Natural killer cell (primary cell): ENCODE results near the gene DENND1A. TPM values are rescaled to one million over a fixed set of nuclear protein-coding genes. Genes with fewer than 3 reads are reported as not detected.

ENCODE experiments used
- ATAC-seq, 3 donors: fragments of 150-1000 bp in 2 of 3; fragments of 200-7000 bp in 1 of 3; cut with Tn5 transposase; 1 replicate in 1 of 3; 2 replicates in 2 of 3; pipeline ENCODE4 v1.10.0; 2021; ENCODE audit warnings: mild to moderate bottlenecking in 2 of 3, moderate library complexity in 2 of 3
- DNase-seq, 2 donors: peaks; one replicate each; pipeline versions ENCODE4 v3.0.0 to v3.0.0-alpha.2; 2013 to 2021; ENCODE audit warnings: mixed read lengths in 1 of 2
- H3K27ac ChIP-seq: one replicate; pipeline ENCODE4 v1.5.1; 2013; ENCODE audit warnings: mild to moderate bottlenecking, low read length
- H3K27me3 ChIP-seq: one replicate; pipeline ENCODE4 v1.6.1; 2013; ENCODE audit warnings: low read length; ENCODE audit not compliant: control insufficient read depth, insufficient read depth
- H3K36me3 ChIP-seq: one replicate; pipeline ENCODE4 v1.6.1; 2013; ENCODE audit warnings: low read length; ENCODE audit not compliant: control insufficient read depth, insufficient read depth
- H3K4me1 ChIP-seq: one replicate; pipeline ENCODE4 v1.6.1; 2013; ENCODE audit warnings: low read length; ENCODE audit not compliant: control insufficient read depth, insufficient read depth
- H3K4me3 ChIP-seq: one replicate; pipeline ENCODE4 v1.5.1; 2013; ENCODE audit warnings: low read length
- H3K9me3 ChIP-seq: one replicate; pipeline ENCODE4 v1.6.1; 2013; ENCODE audit warnings: low read length; ENCODE audit not compliant: control insufficient read depth, insufficient read depth
- H3K27ac Mint-ChIP-seq, 2 donors: one replicate each; pipeline ENCODE4 v1.8.0; 2022; ENCODE audit warnings: mild to moderate bottlenecking in 2 of 2, mixed read lengths in 2 of 2, moderate library complexity in 1 of 2
- H3K27me3 Mint-ChIP-seq, 2 donors: one replicate each; pipeline ENCODE4 v1.8.0; 2022; ENCODE audit warnings: low read depth in 2 of 2, mixed read lengths in 2 of 2
- H3K36me3 Mint-ChIP-seq: one replicate; pipeline ENCODE4 v1.8.0; 2022; ENCODE audit warnings: mixed read lengths
- H3K4me1 Mint-ChIP-seq, 2 donors: one replicate each; pipeline ENCODE4 v1.8.0; 2022; ENCODE audit warnings: mixed read lengths in 2 of 2
- H3K4me3 Mint-ChIP-seq: one replicate; pipeline ENCODE4 v1.8.0; 2022; ENCODE audit warnings: mild to moderate bottlenecking, moderate library complexity, mixed read lengths
- H3K9me3 Mint-ChIP-seq, 2 donors: one replicate each; pipeline ENCODE4 v1.8.0; 2022; ENCODE audit warnings: mixed read lengths in 2 of 2
- WGBS: methylation state at CpG from one replicate; pipeline ENCODE4 v1.1.7; 2013; ENCODE audit warnings: missing lambda C conversion rate; ENCODE audit not compliant: insufficient coverage; 5-methylcytosine and 5-hydroxymethylcytosine counted together
- intact Hi-C: fragments of 100-400 bp; cut with micrococcal nuclease; formaldehyde crosslinking; loops from one replicate; pipeline ENCODE4 v1.14.2; 2022
- total RNA-seq, 4 donors: library from RNA; stranded (reverse); fragments of 120-200 nt in 1 of 4; gene quantifications; one replicate each; pipeline versions ENCODE4 v1.2.3 to v1.2.4, GENCODE V29; 2013 to 2022
- TF ChIP-seq, protein P1 (sequence below): fragments of 200-600 bp; IDR thresholded peaks from one replicate; pipeline ENCODE4 v1.8.0; 2022; ENCODE audit warnings: antibody characterized with exemption

DENND1A gene
- total RNA-seq, 3 donors from 2014 or later (not counting 1 experiment from before 2014, with no cell fraction given): 27.8 to 37.6 (median 30.9) TPM

GRCh38 chr9:123772374-123772773 lies 157.6 kb downstream of the DENND1A start:
- Mint-ChIP-seq H3K9me3 (no peaks in the 10 kb centered on the region), H3K27ac (no peak overlapping the region), H3K4me3 (no peak overlapping the region), H3K4me1 (peaks cover 30% of the 10 kb centered on the region in 2 donors), H3K27me3 (peaks cover 5 to 25% of the 10 kb centered on the region in 2 donors), H3K36me3 (no peaks in the 10 kb centered on the region)
- H3K9me3 ChIP-seq: no peaks in the 10 kb centered on the region
- TF ChIP-seq, protein P1, sequence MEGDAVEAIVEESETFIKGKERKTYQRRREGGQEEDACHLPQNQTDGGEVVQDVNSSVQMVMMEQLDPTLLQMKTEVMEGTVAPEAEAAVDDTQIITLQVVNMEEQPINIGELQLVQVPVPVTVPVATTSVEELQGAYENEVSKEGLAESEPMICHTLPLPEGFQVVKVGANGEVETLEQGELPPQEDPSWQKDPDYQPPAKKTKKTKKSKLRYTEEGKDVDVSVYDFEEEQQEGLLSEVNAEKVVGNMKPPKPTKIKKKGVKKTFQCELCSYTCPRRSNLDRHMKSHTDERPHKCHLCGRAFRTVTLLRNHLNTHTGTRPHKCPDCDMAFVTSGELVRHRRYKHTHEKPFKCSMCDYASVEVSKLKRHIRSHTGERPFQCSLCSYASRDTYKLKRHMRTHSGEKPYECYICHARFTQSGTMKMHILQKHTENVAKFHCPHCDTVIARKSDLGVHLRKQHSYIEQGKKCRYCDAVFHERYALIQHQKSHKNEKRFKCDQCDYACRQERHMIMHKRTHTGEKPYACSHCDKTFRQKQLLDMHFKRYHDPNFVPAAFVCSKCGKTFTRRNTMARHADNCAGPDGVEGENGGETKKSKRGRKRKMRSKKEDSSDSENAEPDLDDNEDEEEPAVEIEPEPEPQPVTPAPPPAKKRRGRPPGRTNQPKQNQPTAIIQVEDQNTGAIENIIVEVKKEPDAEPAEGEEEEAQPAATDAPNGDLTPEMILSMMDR: no peak
- intact Hi-C loops: no loop called here
- ATAC-seq (no peak), DNase-seq (no peak)
- H3K36me3 ChIP-seq: no peaks in the 10 kb centered on the region
- H3K4me1 ChIP-seq: peaks cover 6% of the 10 kb centered on the region
- peaks cover 8% of the 10 kb centered on the region for H3K27me3 ChIP-seq
- no peak overlapping the region for H3K4me3 ChIP-seq
- 100% methylated on average over 2 of the region's 3 CpGs for WGBS
- H3K27ac ChIP-seq: no peak overlapping the region

- WGBS: no CpG with 5 or more reads among the region's 1 CpG
- Mint-ChIP-seq H3K36me3 (no peaks in the 10 kb centered on the region), H3K27me3 (peaks cover 4 to 19% of the 10 kb centered on the region in 2 donors), H3K9me3 (no peaks in the 10 kb centered on the region), H3K4me3 (no peak overlapping the region), H3K4me1 (peaks cover 25 to 29% of the 10 kb centered on the region in 2 donors), H3K27ac (no peak overlapping the region)
- no peak for ATAC-seq
- intact Hi-C loops: no loop called here
- Histone ChIP-seq H3K9me3 (no peaks in the 10 kb centered on the region), H3K36me3 (no peaks in the 10 kb centered on the region), H3K27ac (no peak overlapping the region), H3K4me3 (no peak overlapping the region), H3K27me3 (peaks cover 8% of the 10 kb centered on the region), H3K4me1 (peaks cover 6% of the 10 kb centered on the region)
- no peak for DNase-seq
- TF ChIP-seq, protein P1: no peak
Observed at GRCh38 chr9:123771690-123772089, 158.2 kb downstream of the DENND1A start.

GRCh38 chr9:123769719-123770118 lies 160.2 kb downstream of the DENND1A start:
- H3K27me3 ChIP-seq: peaks cover 8% of the 10 kb centered on the region
- no peaks in the 10 kb centered on the region for H3K36me3 Mint-ChIP-seq
- ATAC-seq: no peak

More at GRCh38 chr9:123769719-123770118, 160.2 kb downstream of the DENND1A start:
- intact Hi-C loops: no loop called here
- Mint-ChIP-seq H3K27me3 (peaks cover 4 to 15% of the 10 kb centered on the region in 2 donors), H3K27ac (no peak overlapping the region), H3K9me3 (no peaks in the 10 kb centered on the region), H3K4me3 (no peak overlapping the region), H3K4me1 (peaks cover 11 to 18% of the 10 kb centered on the region in 2 donors)
- H3K4me1 ChIP-seq: no peaks in the 10 kb centered on the region
- TF ChIP-seq, protein P1: no peak
- H3K9me3 ChIP-seq: no peaks in the 10 kb centered on the region
- WGBS: 97% methylated on average over 6 of the region's 6 CpGs
- no peak for DNase-seq
- no peak overlapping the region for H3K27ac ChIP-seq
- H3K4me3 ChIP-seq: no peak overlapping the region
- H3K36me3 ChIP-seq: no peaks in the 10 kb centered on the region
